Colonic mucosa (tissue), 4 donors: ENCODE measurements around the gene JAZF1. TPM values are rescaled to one million over a fixed set of nuclear protein-coding genes. Genes with fewer than 3 reads are reported as not detected.

Experiments used
- DNase-seq: peaks from one replicate; pipeline ENCODE4 v3.0.0-alpha.2; 2020
- H3K27ac ChIP-seq: fragments of 200-600 bp; one replicate; pipeline ENCODE4 v1.8.0; 2021
- H3K27me3 ChIP-seq: fragments of 200-600 bp; one replicate; pipeline ENCODE4 v1.8.0; 2021
- H3K36me3 ChIP-seq: fragments of 200-600 bp; one replicate; pipeline ENCODE4 v1.8.0; 2021
- H3K4me1 ChIP-seq: fragments of 200-600 bp; one replicate; pipeline ENCODE4 v1.8.0; 2021; ENCODE audit warnings: mild to moderate bottlenecking
- H3K4me3 ChIP-seq: fragments of 200-600 bp; one replicate; pipeline ENCODE4 v1.8.0; 2021
- H3K9ac ChIP-seq, 2 donors: one replicate each; pipeline ENCODE4 v1.7.0; 2013; ENCODE audit warnings: control low read depth in 2 of 2, low read depth in 2 of 2, low read length in 2 of 2
- H3K9me3 ChIP-seq: fragments of 200-600 bp; one replicate; pipeline ENCODE4 v1.8.0; 2021
- intact Hi-C: fragments of 100-400 bp; cut with DNase I; formaldehyde crosslinking; loops from one replicate; pipeline ENCODE4 v1.14.1; 2022
- total RNA-seq, 2 donors: library from RNA; stranded (reverse); fragmentation: NEBNext Ultra II Directional in 1 of 2; extraction: Animal tissue kit (Norgen Biotek cat#: 25700) in 1 of 2; gene quantifications; one replicate each; pipeline ENCODE4 v1.2.1, GENCODE V29; 2021
- TF ChIP-seq, protein P1 (sequence below): fragments of 200-600 bp; IDR thresholded peaks from one replicate; pipeline ENCODE4 v1.8.0; 2022; ENCODE audit warnings: antibody characterized with exemption, mild to moderate bottlenecking
- donor health status: healthy.
- donor health status: DM: no; HTN: no; CAD: no.
- donor health status: DM: no; HTN: no; CAD: no.

JAZF1 gene
- total RNA-seq, 2 donors from 2014 or later: 1.8 to 10.1 TPM

DNA sequence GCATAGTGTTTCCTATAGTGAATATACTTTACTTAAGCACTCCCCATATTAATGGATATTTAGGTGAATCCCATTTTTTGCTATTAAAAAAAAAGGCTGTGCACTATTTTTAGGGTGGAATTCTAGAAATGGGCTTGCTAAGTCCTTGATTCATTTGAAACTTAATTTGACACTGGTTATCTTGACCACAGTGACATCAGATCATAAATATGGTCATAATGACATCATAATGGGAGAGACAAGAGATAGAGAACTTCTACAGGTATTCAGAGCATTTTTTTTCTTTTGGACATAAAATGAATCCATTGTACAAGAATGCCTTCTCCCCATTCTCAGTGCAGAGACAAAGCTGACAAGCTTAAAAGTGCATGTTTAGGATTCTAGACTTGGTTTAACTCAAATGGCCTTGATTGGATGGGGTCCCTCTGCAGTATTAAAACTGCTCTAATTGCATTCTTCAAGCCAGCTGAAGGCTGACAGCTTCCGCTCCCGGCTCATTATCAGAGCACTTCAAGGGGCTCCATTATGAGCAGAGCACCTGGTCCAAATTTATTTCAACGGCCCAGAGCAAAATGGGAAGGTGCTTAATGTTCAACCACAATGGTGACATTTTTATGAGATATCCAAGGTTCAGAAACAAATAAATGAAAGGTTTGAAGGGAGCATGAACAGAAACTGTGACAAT lies 104.8 kb downstream of the JAZF1 start:
- TF ChIP-seq, protein P1, sequence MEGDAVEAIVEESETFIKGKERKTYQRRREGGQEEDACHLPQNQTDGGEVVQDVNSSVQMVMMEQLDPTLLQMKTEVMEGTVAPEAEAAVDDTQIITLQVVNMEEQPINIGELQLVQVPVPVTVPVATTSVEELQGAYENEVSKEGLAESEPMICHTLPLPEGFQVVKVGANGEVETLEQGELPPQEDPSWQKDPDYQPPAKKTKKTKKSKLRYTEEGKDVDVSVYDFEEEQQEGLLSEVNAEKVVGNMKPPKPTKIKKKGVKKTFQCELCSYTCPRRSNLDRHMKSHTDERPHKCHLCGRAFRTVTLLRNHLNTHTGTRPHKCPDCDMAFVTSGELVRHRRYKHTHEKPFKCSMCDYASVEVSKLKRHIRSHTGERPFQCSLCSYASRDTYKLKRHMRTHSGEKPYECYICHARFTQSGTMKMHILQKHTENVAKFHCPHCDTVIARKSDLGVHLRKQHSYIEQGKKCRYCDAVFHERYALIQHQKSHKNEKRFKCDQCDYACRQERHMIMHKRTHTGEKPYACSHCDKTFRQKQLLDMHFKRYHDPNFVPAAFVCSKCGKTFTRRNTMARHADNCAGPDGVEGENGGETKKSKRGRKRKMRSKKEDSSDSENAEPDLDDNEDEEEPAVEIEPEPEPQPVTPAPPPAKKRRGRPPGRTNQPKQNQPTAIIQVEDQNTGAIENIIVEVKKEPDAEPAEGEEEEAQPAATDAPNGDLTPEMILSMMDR: no peak
- Histone ChIP-seq H3K9me3 (no peaks in the 10 kb centered on the region), H3K9ac (no peak overlapping the region), H3K4me3 (no peak overlapping the region), H3K27me3 (no peaks in the 10 kb centered on the region), H3K36me3 (no peaks in the 10 kb centered on the region), H3K4me1 (no peaks in the 10 kb centered on the region), H3K27ac (no peak overlapping the region)
- intact Hi-C loops: no loop called here
- no peak for DNase-seq

DNA sequence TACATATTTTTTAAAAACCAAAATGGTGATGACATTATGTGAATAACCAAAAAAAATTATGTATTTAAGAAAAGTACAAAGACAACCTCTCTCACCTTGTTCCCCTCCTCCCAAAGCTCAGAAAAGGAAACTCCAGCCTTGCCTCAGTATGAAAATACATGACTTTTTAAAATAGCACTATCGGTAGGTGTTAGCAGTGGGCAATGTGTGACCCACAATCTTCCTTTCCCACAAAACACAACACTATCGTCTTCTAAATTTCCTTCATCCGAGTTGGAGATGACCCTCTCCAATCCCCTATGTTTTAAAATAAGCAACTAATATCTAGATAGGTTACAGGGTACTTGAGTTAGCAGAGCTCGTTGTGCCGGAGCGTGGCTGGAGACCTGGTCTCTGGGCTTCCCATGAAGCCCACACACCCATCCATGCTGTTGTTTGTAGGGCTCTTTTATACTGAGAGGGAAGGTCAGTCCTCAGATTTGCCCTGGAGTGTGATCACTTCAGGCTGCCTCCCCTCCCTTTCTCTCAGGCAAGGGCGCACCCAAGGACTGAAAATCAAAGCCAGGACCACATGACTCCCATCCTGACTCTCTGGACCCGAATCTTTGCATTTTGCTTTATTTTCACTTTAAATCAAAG lies 107.6 kb downstream of the JAZF1 start:
- no peak for DNase-seq
- intact Hi-C loops: no loop called here

DNA sequence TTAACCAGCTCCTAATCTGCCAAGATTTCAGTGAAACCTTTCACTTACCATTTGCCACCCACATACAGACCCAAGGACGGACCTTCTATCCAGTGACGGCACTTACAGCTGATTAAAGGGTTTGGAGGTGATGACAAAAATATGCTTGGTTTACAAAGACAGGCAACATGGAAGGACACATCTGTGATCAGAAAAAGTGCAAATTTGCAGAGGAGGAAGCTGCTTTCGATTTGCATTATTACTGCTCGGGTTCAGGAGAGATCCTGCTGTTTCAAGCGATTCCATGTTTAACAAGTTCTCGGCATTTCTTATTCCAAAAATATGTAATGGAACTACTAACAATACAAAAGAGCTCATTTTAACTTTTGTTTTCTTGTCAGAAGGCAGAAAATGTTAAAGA lies 109.0 kb downstream of the JAZF1 start:
- Histone ChIP-seq H3K4me1 (no peaks in the 10 kb centered on the region), H3K9ac (no peak overlapping the region), H3K27ac (no peak overlapping the region), H3K9me3 (no peaks in the 10 kb centered on the region), H3K36me3 (no peaks in the 10 kb centered on the region), H3K27me3 (no peaks in the 10 kb centered on the region), H3K4me3 (no peak overlapping the region)
- no peak for DNase-seq
- TF ChIP-seq, protein P1: no peak
- intact Hi-C loops: no loop called here

More for the DNA sequence above, 107.6 kb downstream of the JAZF1 start:
- Histone ChIP-seq H3K4me3 (no peak overlapping the region), H3K36me3 (no peaks in the 10 kb centered on the region), H3K9ac (no peak overlapping the region), H3K9me3 (no peaks in the 10 kb centered on the region), H3K27ac (no peak overlapping the region), H3K27me3 (no peaks in the 10 kb centered on the region), H3K4me1 (no peaks in the 10 kb centered on the region)
- TF ChIP-seq, protein P1: no peak

DNA sequence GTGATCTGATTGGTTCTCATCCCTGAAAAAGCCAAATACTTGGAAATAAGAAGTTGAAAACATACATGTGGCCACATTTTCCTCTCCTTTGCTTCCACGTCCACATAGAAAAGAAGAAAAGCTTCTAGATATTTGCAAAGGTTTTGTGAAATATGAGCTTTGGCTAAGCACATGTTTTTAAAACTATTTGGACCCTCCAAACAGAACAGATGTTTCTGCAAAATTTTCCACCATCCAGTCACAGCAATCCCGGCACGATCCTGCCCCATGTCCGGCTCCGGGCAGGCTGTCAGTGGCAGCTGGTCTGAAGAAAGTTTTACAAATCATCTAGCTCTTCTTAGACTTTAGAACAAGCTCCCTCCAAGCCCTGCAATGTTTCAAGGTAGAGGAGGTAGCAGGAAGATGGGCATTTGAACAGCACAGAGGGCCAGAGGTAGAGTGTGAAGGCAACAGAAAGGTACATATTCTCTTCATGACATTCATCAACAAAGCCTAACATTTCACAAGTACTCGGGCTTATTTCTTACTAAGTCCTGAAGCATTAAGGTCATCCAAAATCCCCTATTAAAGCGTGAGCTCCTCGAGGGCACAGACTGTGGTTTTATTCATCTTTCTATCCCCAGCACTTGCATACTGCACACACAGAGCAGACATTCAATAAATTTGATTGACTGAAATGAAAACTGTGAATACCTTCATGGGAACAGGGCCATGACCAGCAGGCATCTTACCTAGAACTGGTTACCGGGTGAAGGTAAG lies 110.1 kb downstream of the JAZF1 start:
- no peaks in the 10 kb centered on the region for H3K4me1 ChIP-seq
- intact Hi-C loops: no loop called here
- H3K9ac ChIP-seq: no peak overlapping the region
- no peak for DNase-seq
- H3K27ac ChIP-seq: peak overlapping the region; percentile 1
- H3K4me3 ChIP-seq: no peak overlapping the region
- no peaks in the 10 kb centered on the region for H3K36me3 ChIP-seq
- no peaks in the 10 kb centered on the region for H3K9me3 ChIP-seq
- H3K27me3 ChIP-seq: no peaks in the 10 kb centered on the region
- TF ChIP-seq, protein P1: no peak

DNA sequence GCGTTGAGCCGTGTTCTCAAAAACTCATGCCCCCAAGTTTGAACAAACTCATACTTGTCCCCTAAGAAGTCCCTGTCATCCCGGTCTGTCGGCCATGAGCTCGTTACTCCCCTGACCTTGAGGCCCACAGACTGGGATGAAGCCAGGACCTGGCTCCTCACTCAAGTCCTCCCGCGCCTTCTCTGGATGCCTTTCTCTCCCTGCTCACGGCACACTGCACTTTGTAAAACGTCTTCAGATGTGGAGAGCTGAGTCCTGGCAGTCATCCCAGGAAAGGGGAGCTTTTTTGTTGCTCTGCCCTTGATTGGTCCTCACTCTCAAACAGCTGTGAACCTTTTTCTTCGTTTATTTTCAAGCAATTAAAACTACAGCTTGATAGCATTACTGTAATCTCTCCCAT lies 110.8 kb downstream of the JAZF1 start:
- Histone ChIP-seq H3K36me3 (no peaks in the 10 kb centered on the region), H3K9ac (no peak overlapping the region), H3K27ac (peak overlapping the region; percentile 1), H3K4me3 (no peak overlapping the region), H3K9me3 (no peaks in the 10 kb centered on the region), H3K27me3 (no peaks in the 10 kb centered on the region), H3K4me1 (no peaks in the 10 kb centered on the region)
- intact Hi-C loops: no loop called here
- TF ChIP-seq, protein P1: no peak
- DNase-seq: peak; percentile 25
